ENCODE results near the gene ZMYM4.
A peak's percentile ranks its signal among the peaks of the same experiment; 100 is the strongest.

The ZMYM4 gene

GRCh38 chr1:35297886-35298285 lies 29.4 kb downstream of the ZMYM4 start:
- no peak for DNase-seq (ENCODE audit: extremely low read depth, insufficient read length)
- TF ChIP-seq, protein P1, sequence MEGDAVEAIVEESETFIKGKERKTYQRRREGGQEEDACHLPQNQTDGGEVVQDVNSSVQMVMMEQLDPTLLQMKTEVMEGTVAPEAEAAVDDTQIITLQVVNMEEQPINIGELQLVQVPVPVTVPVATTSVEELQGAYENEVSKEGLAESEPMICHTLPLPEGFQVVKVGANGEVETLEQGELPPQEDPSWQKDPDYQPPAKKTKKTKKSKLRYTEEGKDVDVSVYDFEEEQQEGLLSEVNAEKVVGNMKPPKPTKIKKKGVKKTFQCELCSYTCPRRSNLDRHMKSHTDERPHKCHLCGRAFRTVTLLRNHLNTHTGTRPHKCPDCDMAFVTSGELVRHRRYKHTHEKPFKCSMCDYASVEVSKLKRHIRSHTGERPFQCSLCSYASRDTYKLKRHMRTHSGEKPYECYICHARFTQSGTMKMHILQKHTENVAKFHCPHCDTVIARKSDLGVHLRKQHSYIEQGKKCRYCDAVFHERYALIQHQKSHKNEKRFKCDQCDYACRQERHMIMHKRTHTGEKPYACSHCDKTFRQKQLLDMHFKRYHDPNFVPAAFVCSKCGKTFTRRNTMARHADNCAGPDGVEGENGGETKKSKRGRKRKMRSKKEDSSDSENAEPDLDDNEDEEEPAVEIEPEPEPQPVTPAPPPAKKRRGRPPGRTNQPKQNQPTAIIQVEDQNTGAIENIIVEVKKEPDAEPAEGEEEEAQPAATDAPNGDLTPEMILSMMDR (IDR thresholded peaks at IDR 0.05; ENCODE audit: insufficient read depth, low read length, poor library complexity, severe bottlenecking): no peak

DNA sequence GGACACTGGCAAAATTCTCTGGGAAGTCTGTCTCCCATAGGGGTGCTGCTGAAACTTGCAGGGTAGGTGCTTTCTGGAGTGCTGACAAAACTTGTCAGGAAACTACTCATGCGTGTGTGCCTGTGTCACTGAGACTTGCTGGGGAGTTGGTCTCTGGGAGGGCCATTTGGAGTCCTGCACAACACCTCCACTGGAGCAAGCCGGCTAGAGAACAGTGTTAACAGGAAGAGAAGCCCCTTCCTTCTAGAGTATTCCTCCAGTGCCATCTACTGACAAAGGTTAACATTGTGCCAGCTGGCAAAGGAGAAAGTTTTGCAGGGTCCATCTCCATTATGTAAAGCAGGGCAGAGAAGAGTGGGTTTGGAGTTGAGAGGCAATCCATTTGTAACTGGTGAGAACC lies 30.0 kb downstream of the ZMYM4 start:
- TF ChIP-seq, protein P1 (IDR thresholded peaks at IDR 0.05; ENCODE audit: insufficient read depth, low read length, poor library complexity, severe bottlenecking): peak; percentile 65
- no peak overlapping the region for H3K4me3 ChIP-seq (replicated peaks; ENCODE audit: low read depth, low read length)
- peak; percentile 42 for DNase-seq (ENCODE audit: extremely low read depth, insufficient read length)
- H3K27me3 ChIP-seq (replicated peaks; ENCODE audit: control insufficient read depth, insufficient read depth, low read length): no peaks in the 10 kb centered on the region
- peaks cover 1% of the 10 kb centered on the region; the same call in 1 of the 2 replicates for H3K36me3 ChIP-seq (ENCODE audit: control insufficient read depth, insufficient read depth, low read length)

More at GRCh38 chr1:35297886-35298285, 29.4 kb downstream of the ZMYM4 start:
- no peak overlapping the region for H3K4me3 ChIP-seq (replicated peaks; ENCODE audit: low read depth, low read length)
- peaks cover 4% of the 10 kb centered on the region; the same call in 1 of the 2 replicates for H3K36me3 ChIP-seq (ENCODE audit: control insufficient read depth, insufficient read depth, low read length)
- no peaks in the 10 kb centered on the region for H3K27me3 ChIP-seq (replicated peaks; ENCODE audit: control insufficient read depth, insufficient read depth, low read length)

GRCh38 chr1:35300376-35300775 lies 31.9 kb downstream of the ZMYM4 start:
- Histone ChIP-seq H3K36me3 (ENCODE audit: control insufficient read depth, insufficient read depth, low read length) (peaks cover 1% of the 10 kb centered on the region; the same call in 1 of the 2 replicates), H3K27me3 (replicated peaks; ENCODE audit: control insufficient read depth, insufficient read depth, low read length) (no peaks in the 10 kb centered on the region), H3K4me3 (replicated peaks; ENCODE audit: low read depth, low read length) (no peak overlapping the region)
- DNase-seq (ENCODE audit: extremely low read depth, insufficient read length): no peak
- TF ChIP-seq, protein P1 (IDR thresholded peaks at IDR 0.05; ENCODE audit: insufficient read depth, low read length, poor library complexity, severe bottlenecking): no peak

DNA sequence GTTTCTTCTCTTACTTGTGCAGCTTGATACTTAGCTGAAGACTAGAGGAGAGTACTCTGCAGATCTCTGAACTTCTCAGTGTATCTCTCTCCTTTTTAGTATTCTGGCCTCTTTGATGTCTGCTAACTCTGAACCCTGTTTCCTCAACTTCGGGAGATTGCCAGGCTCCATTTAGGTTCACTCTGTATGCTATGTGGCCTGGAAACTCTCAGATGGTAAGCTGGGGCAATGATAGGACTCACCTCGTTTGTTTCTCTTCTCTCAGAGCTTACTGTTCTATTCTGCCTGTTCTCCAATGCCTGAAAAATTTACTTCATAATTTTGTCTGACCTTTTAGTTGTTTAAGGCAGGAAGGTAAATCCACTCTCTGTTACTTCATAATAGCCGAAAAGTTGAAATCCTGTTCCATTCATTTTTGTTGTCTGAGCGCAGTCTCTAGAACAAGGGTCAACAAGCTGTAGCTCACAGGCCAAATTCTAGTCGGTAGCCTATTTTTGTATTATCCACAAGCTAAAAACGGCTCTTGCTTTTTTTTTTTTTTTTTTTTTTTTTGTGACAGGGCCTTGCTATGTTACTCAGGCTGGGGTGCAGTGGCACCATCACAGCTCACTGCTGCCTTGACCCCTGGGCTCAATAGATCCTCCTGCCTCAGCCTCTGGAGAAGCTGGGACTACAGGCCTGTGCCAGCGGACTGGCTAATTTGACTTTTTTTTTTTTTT lies 33.3 kb downstream of the ZMYM4 start:
- TF ChIP-seq, protein P1 (IDR thresholded peaks at IDR 0.05; ENCODE audit: insufficient read depth, low read length, poor library complexity, severe bottlenecking): no peak
- H3K4me3 ChIP-seq (replicated peaks; ENCODE audit: low read depth, low read length): no peak overlapping the region
- H3K27me3 ChIP-seq (replicated peaks; ENCODE audit: control insufficient read depth, insufficient read depth, low read length): no peaks in the 10 kb centered on the region
- no peaks in the 10 kb centered on the region; the same call in 1 of the 2 replicates for H3K36me3 ChIP-seq (ENCODE audit: control insufficient read depth, insufficient read depth, low read length)
- DNase-seq (ENCODE audit: extremely low read depth, insufficient read length): no peak

DNA sequence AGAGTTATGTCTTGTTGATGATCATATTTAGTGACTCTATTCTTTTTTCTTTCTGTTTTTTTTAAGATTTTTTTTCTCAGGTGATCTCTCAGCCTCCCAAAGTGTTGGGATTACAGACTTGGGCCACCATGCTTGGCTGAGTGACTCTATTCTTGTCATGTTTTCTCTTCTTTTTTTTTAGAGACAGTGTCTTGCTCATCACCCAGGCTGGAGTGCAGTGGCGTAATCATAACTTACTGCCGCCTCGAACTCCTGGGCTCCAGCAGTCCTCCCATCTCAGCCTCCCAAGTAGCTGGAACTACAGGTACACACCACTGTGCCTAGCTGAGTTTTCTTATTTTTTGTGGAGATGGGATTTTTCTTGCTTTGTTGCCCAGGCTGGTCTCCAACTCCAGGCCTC lies 36.9 kb downstream of the ZMYM4 start:
- TF ChIP-seq, protein P1 (IDR thresholded peaks at IDR 0.05; ENCODE audit: insufficient read depth, low read length, poor library complexity, severe bottlenecking): no peak
- no peak for DNase-seq (ENCODE audit: extremely low read depth, insufficient read length)
- Histone ChIP-seq H3K27me3 (replicated peaks; ENCODE audit: control insufficient read depth, insufficient read depth, low read length) (no peaks in the 10 kb centered on the region), H3K36me3 (ENCODE audit: control insufficient read depth, insufficient read depth, low read length) (no peaks in the 10 kb centered on the region; the same call in 1 of the 2 replicates), H3K4me3 (replicated peaks; ENCODE audit: low read depth, low read length) (no peak overlapping the region)

All from GM06990 (cell line).